ENCODE results near the gene PTPRZ1. TPM values are rescaled to one million over a fixed set of nuclear protein-coding genes. Genes with fewer than 3 reads are reported as not detected.

PTPRZ1 gene
- total RNA-seq, 4 donors from 2014 or later = 3.5 to 26.4 (median 11.0) TPM

- no peaks in the 10 kb centered on the region for H3K4me1 ChIP-seq
- no peak for DNase-seq (ENCODE audit: low spot score in 2 of 2)
- no peaks in the 10 kb centered on the region for H3K9me3 ChIP-seq
- H3K27ac ChIP-seq = no peak overlapping the region
- H3K4me3 ChIP-seq = no peak overlapping the region
- TF ChIP-seq POLR2A (IDR thresholded peaks at IDR 0.05) (no peak), CTCF (IDR thresholded peaks at IDR 0.05) (no peak), EP300 (IDR thresholded peaks at IDR 0.05) (no peak)
- H3K36me3 ChIP-seq = no peaks in the 10 kb centered on the region
- H3K27me3 ChIP-seq = no peaks in the 10 kb centered on the region
- WGBS, 2 donors = 92 to 93% methylated on average over 4 of the region's 4 CpGs
Measured at GRCh38 chr7:121992068-121992467, 119.1 kb downstream of the PTPRZ1 start.

- peak; percentile 41 to 74 for DNase-seq (ENCODE audit: low spot score in 2 of 2)
Measured at GRCh38 chr7:121994625-121995410, 121.9 kb downstream of the PTPRZ1 start.

GRCh38 chr7:122006687-122007086 lies 133.7 kb downstream of the PTPRZ1 start:
- 8 to 15% methylated on average over 2 of the region's 2 CpGs for WGBS, 2 donors

More at GRCh38 chr7:121994625-121995410, 121.9 kb downstream of the PTPRZ1 start:
- Histone ChIP-seq H3K4me3 (no peak overlapping the region), H3K4me1 (no peaks in the 10 kb centered on the region), H3K9me3 (no peaks in the 10 kb centered on the region), H3K27ac (no peak overlapping the region), H3K36me3 (no peaks in the 10 kb centered on the region), H3K27me3 (no peaks in the 10 kb centered on the region)
- 7 to 10% methylated on average over 5 of the region's 5 CpGs for WGBS, 2 donors
- TF ChIP-seq CTCF (IDR thresholded peaks at IDR 0.05) (peak; percentile 40 to 74 (median 48)), POLR2A (IDR thresholded peaks at IDR 0.05) (no peak)

GRCh38 chr7:122010116-122010515 lies 137.2 kb downstream of the PTPRZ1 start:
- H3K36me3 ChIP-seq = peaks cover 0 to 12% (median 0%) of the 10 kb centered on the region in 3 donors
- TF ChIP-seq EP300 (IDR thresholded peaks at IDR 0.05) (no peak), POLR2A (IDR thresholded peaks at IDR 0.05) (no peak), CTCF (IDR thresholded peaks at IDR 0.05) (no peak)
- H3K4me3 ChIP-seq = no peak overlapping the region
- H3K27me3 ChIP-seq = no peaks in the 10 kb centered on the region
- no peaks in the 10 kb centered on the region for H3K4me1 ChIP-seq
- no peak overlapping the region for H3K27ac ChIP-seq
- DNase-seq (ENCODE audit: low spot score in 2 of 2) = no peak
- WGBS, 2 donors = 93 to 99% methylated on average over 7 of the region's 7 CpGs
- no peaks in the 10 kb centered on the region for H3K9me3 ChIP-seq

More at GRCh38 chr7:122006687-122007086, 133.7 kb downstream of the PTPRZ1 start:
- no peak overlapping the region for H3K4me3 ChIP-seq
- no peak overlapping the region for H3K27ac ChIP-seq
- H3K27me3 ChIP-seq = no peaks in the 10 kb centered on the region
- TF ChIP-seq POLR2A (IDR thresholded peaks at IDR 0.05) (no peak), CTCF (IDR thresholded peaks at IDR 0.05) (no peak), EP300 (IDR thresholded peaks at IDR 0.05) (no peak)
- no peak for DNase-seq (ENCODE audit: low spot score in 2 of 2)
- H3K4me1 ChIP-seq = no peaks in the 10 kb centered on the region
- H3K9me3 ChIP-seq = no peaks in the 10 kb centered on the region
- peaks cover 0 to 12% (median 0%) of the 10 kb centered on the region in 3 donors for H3K36me3 ChIP-seq

GRCh38 chr7:122013065-122013464 lies 140.1 kb downstream of the PTPRZ1 start:
- 76 to 80% methylated on average over 2 of the region's 2 CpGs for WGBS, 2 donors
- Histone ChIP-seq H3K36me3 (peaks cover 0 to 12% (median 0%) of the 10 kb centered on the region in 3 donors), H3K27me3 (no peaks in the 10 kb centered on the region), H3K4me3 (no peak overlapping the region), H3K9me3 (no peaks in the 10 kb centered on the region), H3K4me1 (no peaks in the 10 kb centered on the region), H3K27ac (no peak overlapping the region)
- TF ChIP-seq POLR2A (IDR thresholded peaks at IDR 0.05) (no peak), CTCF (IDR thresholded peaks at IDR 0.05) (no peak), EP300 (IDR thresholded peaks at IDR 0.05) (no peak)
- no peak for DNase-seq (ENCODE audit: low spot score in 2 of 2)
